ENCODE results near the gene PRDX4.
"Not testable (repeated sequence)": the region's sequence is repeated elsewhere in the genome, so short reads cannot be mapped to it uniquely, and the experiment has no call there.

PRDX4 gene

DNA sequence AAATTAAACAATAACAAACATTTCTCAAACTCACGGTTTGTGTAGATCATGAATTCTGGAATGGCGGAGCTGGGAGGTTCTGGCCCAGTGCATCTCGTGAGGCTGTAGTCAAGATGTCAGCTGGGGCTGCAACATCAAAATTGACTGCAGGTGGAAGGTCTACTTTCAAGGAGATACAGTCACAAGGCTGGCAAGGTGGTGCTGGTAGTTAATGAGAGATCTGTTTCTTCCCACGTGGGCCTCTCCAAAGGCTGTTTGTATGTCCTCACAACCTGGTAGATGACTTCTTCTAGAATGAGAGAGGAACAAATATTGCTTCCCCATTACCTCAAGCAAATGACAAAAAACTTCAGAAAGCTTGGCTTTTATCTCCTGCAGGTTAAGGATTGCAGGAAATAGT lies 8.0 kb upstream of the PRDX4 start:
- Histone ChIP-seq H3K9ac (ENCODE audit: low read length) (no peak overlapping the region), H3K4me1 (ENCODE audit: control insufficient read depth, insufficient read depth, low read length) (no peaks in the 10 kb centered on the region), H3K27ac (ENCODE audit: low read depth, low read length) (no peak overlapping the region), H3K36me3 (ENCODE audit: control insufficient read depth, insufficient read depth, low read length) (no peaks in the 10 kb centered on the region), H3K27me3 (ENCODE audit: control insufficient read depth, insufficient read depth, low read length) (no peaks in the 10 kb centered on the region), H3K4me3 (ENCODE audit: low read length) (no peak overlapping the region)

- not testable (repeated sequence) for H3K27me3 ChIP-seq (ENCODE audit: control insufficient read depth, insufficient read depth, low read length); H3K9ac ChIP-seq (ENCODE audit: low read length); H3K4me1 ChIP-seq (ENCODE audit: control insufficient read depth, insufficient read depth, low read length); H3K27ac ChIP-seq (ENCODE audit: low read depth, low read length); H3K36me3 ChIP-seq (ENCODE audit: control insufficient read depth, insufficient read depth, low read length); H3K4me3 ChIP-seq (ENCODE audit: low read length)
These were observed 7.1 kb upstream of the PRDX4 start for GRCh38 chrX:23660083-23660765.

DNA sequence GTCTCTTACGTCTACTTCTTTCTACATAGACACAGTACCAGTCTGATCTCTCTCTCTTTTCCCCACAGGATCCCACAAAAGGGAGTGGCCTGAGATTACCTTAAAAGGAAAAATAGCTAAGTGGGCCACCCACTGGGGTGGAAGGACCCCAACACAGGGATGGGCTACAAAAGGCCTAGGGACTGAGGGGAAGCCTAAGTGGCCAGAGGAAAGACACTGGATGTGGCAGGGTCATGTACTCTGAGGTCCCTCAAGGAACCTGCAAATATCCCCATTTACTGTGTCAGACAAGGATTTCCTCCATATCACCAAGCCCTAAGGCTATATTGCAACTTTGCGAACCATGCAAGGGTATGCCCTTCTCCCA lies 6.5 kb upstream of the PRDX4 start:
- H3K4me1 ChIP-seq (ENCODE audit: control insufficient read depth, insufficient read depth, low read length), result no peaks in the 10 kb centered on the region
- no peak overlapping the region for H3K9ac ChIP-seq (ENCODE audit: low read length)
- H3K4me3 ChIP-seq (ENCODE audit: low read length), result no peak overlapping the region
- no peaks in the 10 kb centered on the region for H3K36me3 ChIP-seq (ENCODE audit: control insufficient read depth, insufficient read depth, low read length)
- H3K27me3 ChIP-seq (ENCODE audit: control insufficient read depth, insufficient read depth, low read length), result no peaks in the 10 kb centered on the region
- no peak overlapping the region for H3K27ac ChIP-seq (ENCODE audit: low read depth, low read length)

DNA sequence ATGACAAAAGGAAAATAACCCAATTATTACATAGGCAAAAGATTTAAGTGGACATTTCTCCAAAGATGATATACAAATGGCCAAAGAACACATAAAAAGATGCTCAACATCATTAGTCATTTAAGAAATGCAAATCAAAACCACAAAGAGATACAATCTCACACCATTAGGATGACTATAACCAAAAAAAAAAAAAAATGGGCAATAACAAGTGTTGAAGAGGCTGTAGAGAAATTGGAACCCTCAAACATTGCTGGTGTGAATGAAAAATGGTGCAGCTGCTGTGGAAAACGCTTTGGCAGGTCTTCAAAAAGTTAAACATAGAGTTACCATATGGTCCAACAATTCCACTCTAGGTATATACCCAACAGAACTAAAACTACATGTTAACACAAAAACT lies 5.6 kb upstream of the PRDX4 start:
- no peak overlapping the region for H3K9ac ChIP-seq (ENCODE audit: low read length)
- no peaks in the 10 kb centered on the region for H3K4me1 ChIP-seq (ENCODE audit: control insufficient read depth, insufficient read depth, low read length)
- H3K4me3 ChIP-seq (ENCODE audit: low read length), result no peak overlapping the region
- no peak overlapping the region for H3K27ac ChIP-seq (ENCODE audit: low read depth, low read length)
- H3K36me3 ChIP-seq (ENCODE audit: control insufficient read depth, insufficient read depth, low read length), result no peaks in the 10 kb centered on the region
- H3K27me3 ChIP-seq (ENCODE audit: control insufficient read depth, insufficient read depth, low read length), result no peaks in the 10 kb centered on the region

GRCh38 chrX:23662187-23662586 lies 5.1 kb upstream of the PRDX4 start:
- Histone ChIP-seq H3K27ac (ENCODE audit: low read depth, low read length) (no peak overlapping the region), H3K9ac (ENCODE audit: low read length) (no peak overlapping the region), H3K4me1 (ENCODE audit: control insufficient read depth, insufficient read depth, low read length) (no peaks in the 10 kb centered on the region), H3K36me3 (ENCODE audit: control insufficient read depth, insufficient read depth, low read length) (no peaks in the 10 kb centered on the region), H3K4me3 (ENCODE audit: low read length) (no peak overlapping the region), H3K27me3 (ENCODE audit: control insufficient read depth, insufficient read depth, low read length) (no peaks in the 10 kb centered on the region)

DNA sequence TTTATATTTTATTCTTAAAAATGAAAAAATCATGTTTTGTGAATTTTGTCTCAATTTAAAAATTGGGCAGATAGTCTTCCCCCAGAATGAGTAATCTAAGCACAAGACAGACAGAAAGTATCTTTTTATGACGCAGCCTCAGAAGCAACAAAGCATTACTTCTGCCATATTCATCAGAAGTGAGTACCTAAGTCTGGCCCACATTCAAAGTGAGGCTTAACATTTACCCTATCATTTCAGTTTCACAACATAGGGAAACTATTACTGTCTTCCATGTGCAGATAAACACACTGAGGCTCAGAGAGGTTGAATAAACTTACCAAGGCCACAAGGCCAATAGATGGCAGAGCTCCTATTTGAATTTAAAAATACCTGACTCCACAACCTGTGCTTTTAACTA lies 4.4 kb upstream of the PRDX4 start:
- Histone ChIP-seq H3K4me3 (ENCODE audit: low read length) (no peak overlapping the region), H3K9ac (ENCODE audit: low read length) (no peak overlapping the region), H3K4me1 (ENCODE audit: control insufficient read depth, insufficient read depth, low read length) (no peaks in the 10 kb centered on the region), H3K27ac (ENCODE audit: low read depth, low read length) (no peak overlapping the region), H3K27me3 (ENCODE audit: control insufficient read depth, insufficient read depth, low read length) (no peaks in the 10 kb centered on the region), H3K36me3 (ENCODE audit: control insufficient read depth, insufficient read depth, low read length) (no peaks in the 10 kb centered on the region)

DNA sequence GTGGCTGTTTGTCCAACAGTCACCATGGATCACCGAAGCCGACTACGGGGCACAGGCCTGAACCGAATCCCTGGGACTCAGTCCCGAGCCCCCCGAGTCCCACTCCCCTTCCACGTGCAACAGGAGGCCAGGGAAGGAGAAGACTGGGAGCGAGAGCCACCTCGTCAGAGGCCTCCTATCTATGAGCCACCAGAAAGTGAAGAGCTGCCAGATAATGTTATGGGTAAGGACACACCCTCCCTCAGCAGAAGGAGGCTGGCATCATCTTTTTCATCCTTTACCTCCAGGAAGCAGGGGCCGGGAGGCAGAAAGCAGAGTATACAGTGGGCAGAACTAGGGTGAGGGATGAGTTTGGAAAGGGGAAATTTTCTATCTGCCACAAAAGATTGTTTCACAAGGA lies 2.8 kb upstream of the PRDX4 start:
- Histone ChIP-seq H3K4me3 (ENCODE audit: low read length) (no peak overlapping the region), H3K9ac (ENCODE audit: low read length) (no peak overlapping the region), H3K36me3 (ENCODE audit: control insufficient read depth, insufficient read depth, low read length) (no peaks in the 10 kb centered on the region), H3K4me1 (ENCODE audit: control insufficient read depth, insufficient read depth, low read length) (no peaks in the 10 kb centered on the region), H3K27ac (ENCODE audit: low read depth, low read length) (no peak overlapping the region), H3K27me3 (ENCODE audit: control insufficient read depth, insufficient read depth, low read length) (no peaks in the 10 kb centered on the region)

- H3K4me3 ChIP-seq (ENCODE audit: low read length), result no peak overlapping the region
- no peak overlapping the region for H3K9ac ChIP-seq (ENCODE audit: low read length)
- no peak overlapping the region for H3K27ac ChIP-seq (ENCODE audit: low read depth, low read length)
- H3K4me1 ChIP-seq (ENCODE audit: control insufficient read depth, insufficient read depth, low read length), result no peaks in the 10 kb centered on the region
- no peaks in the 10 kb centered on the region for H3K36me3 ChIP-seq (ENCODE audit: control insufficient read depth, insufficient read depth, low read length)
- no peaks in the 10 kb centered on the region for H3K27me3 ChIP-seq (ENCODE audit: control insufficient read depth, insufficient read depth, low read length)
These were observed 1.0 kb upstream of the PRDX4 start for GRCh38 chrX:23666282-23666681.

DNA sequence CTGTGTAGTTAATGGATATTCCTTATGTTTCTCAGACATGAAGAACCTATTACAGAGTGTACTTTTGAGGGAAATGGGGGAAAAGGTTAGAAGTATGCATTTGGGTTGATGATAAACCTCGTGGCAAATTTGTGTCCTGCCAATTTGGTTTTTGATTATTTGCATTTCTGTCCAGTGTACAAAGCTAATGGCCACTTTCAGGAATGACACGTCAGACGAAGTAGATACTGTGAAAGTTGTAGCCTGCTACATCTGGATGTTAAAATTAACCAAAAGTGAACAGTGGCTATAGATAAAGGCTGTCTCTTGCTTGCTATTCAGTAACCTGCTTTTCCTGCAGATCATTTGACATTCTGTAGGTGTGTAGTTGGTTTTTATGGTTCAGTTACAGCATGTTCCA lies 1.0 kb downstream of the PRDX4 start:
- Histone ChIP-seq H3K9ac (ENCODE audit: low read length) (no peak overlapping the region), H3K27me3 (ENCODE audit: control insufficient read depth, insufficient read depth, low read length) (no peaks in the 10 kb centered on the region), H3K4me1 (ENCODE audit: control insufficient read depth, insufficient read depth, low read length) (no peaks in the 10 kb centered on the region), H3K4me3 (ENCODE audit: low read length) (peak overlapping the region; percentile 80), H3K27ac (ENCODE audit: low read depth, low read length) (no peak overlapping the region), H3K36me3 (ENCODE audit: control insufficient read depth, insufficient read depth, low read length) (no peaks in the 10 kb centered on the region)

DNA sequence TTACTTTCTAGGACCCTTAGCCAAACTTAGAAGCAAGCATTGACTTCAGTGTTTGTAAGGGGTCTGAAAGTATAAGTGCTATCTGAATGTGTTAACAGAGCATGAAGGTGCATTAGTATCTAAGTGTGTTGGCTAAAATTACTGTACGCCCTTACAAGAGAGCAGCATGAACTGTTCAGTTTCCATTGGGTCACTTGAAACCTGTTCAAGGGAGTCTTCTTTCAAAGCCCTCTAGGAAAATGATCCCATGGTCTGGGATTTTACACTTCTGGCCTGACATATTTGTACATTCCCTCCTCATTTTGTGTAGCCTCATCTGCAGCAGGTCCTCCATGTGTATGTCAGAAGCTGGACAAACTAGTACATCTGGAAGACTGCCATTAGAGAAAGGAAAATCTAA lies 3.2 kb downstream of the PRDX4 start:
- H3K4me1 ChIP-seq (ENCODE audit: control insufficient read depth, insufficient read depth, low read length), result no peaks in the 10 kb centered on the region
- H3K27ac ChIP-seq (ENCODE audit: low read depth, low read length), result no peak overlapping the region
- H3K4me3 ChIP-seq (ENCODE audit: low read length), result no peak overlapping the region
- H3K27me3 ChIP-seq (ENCODE audit: control insufficient read depth, insufficient read depth, low read length), result no peaks in the 10 kb centered on the region
- H3K36me3 ChIP-seq (ENCODE audit: control insufficient read depth, insufficient read depth, low read length), result no peaks in the 10 kb centered on the region
- H3K9ac ChIP-seq (ENCODE audit: low read length), result no peak overlapping the region

DNA sequence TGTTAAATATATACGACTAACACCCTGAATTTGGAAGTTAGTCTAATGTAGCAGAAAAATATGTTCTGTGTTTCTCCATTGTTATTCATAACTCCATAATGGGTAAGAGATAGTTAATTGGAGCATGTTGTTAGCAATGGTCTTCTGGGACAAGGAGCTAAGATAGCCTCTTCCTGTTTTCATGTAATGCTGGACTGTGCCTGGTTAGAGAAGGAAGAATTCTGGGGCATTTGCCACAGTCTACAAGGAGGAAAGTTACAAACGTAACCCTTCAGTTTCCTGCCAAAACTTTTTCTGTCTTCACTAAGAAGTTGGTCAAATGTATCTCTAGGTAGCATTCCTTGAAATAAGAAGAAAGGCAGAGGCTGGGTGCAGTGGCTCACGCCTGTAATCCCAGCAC lies 5.8 kb downstream of the PRDX4 start:
- Histone ChIP-seq H3K4me3 (ENCODE audit: low read length) (no peak overlapping the region), H3K27me3 (ENCODE audit: control insufficient read depth, insufficient read depth, low read length) (no peaks in the 10 kb centered on the region), H3K9ac (ENCODE audit: low read length) (no peak overlapping the region), H3K27ac (ENCODE audit: low read depth, low read length) (no peak overlapping the region), H3K4me1 (ENCODE audit: control insufficient read depth, insufficient read depth, low read length) (no peaks in the 10 kb centered on the region), H3K36me3 (ENCODE audit: control insufficient read depth, insufficient read depth, low read length) (no peaks in the 10 kb centered on the region)

DNA sequence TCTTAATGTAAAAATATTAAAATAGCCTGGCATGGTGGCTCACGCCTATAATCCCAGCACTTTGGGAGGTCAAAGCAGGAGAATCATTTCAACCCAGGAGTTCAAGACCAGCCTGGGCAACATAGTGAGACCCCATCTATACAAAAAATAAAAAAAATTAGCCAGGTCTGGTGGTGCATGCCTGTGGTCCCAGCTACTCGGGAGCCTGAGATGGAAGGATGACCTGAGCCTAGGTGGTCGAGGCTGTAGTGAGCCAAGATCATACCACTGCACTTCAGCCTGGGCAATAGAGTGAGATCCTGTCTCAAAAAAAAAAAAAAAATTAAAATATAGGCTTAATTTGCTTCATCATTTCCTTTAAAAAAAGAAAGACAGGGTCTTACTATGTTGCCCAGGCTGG lies 9.2 kb downstream of the PRDX4 start:
- H3K27me3 ChIP-seq (ENCODE audit: control insufficient read depth, insufficient read depth, low read length); H3K9ac ChIP-seq (ENCODE audit: low read length); H3K36me3 ChIP-seq (ENCODE audit: control insufficient read depth, insufficient read depth, low read length); H3K4me1 ChIP-seq (ENCODE audit: control insufficient read depth, insufficient read depth, low read length); H3K27ac ChIP-seq (ENCODE audit: low read depth, low read length); H3K4me3 ChIP-seq (ENCODE audit: low read length): not testable (repeated sequence)

DNA sequence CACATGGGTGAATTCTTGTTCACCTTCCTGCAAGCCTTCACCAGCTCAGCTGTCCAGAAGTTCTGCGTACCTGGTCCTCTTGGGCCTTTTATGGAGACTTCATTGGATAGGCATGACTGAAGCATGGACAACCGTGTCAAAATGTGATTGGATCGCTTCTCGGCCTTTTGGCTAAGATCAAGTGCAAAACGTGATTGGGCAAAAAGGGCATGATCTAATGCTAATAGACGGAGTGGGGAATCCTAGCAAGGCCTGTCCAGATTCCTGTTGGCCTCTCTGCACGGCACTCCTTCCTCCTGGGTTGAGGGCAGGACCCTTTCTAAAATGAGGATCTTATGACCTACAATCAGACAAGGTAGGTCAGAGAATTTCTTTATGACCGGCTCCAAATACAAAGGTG lies 24.9 kb downstream of the PRDX4 start:
- H3K36me3 ChIP-seq (ENCODE audit: control insufficient read depth, insufficient read depth, low read length), result no peaks in the 10 kb centered on the region
- no peak overlapping the region for H3K27ac ChIP-seq (ENCODE audit: low read depth, low read length)
- H3K4me3 ChIP-seq (ENCODE audit: low read length), result no peak overlapping the region
- no peaks in the 10 kb centered on the region for H3K4me1 ChIP-seq (ENCODE audit: control insufficient read depth, insufficient read depth, low read length)
- no peak overlapping the region for H3K9ac ChIP-seq (ENCODE audit: low read length)
- peaks cover 2% of the 10 kb centered on the region for H3K27me3 ChIP-seq (ENCODE audit: control insufficient read depth, insufficient read depth, low read length)

All from rectal smooth muscle tissue (tissue), 1 donor.